BJ (cell line): ENCODE results near the gene CD109. TPM values are rescaled to one million over a fixed set of nuclear protein-coding genes. Genes with fewer than 3 reads are reported as not detected.
A peak's percentile ranks its signal among the peaks of the same experiment; 100 is the strongest.

Experiments used
- CTCF ChIA-PET: fragments of 350-600 bp; formaldehyde crosslinking; extraction: SDS; loops from one replicate; lab custom pipeline; 2021; ENCODE audit warnings: antibody characterized with exemption, inconsistent platforms; lab: Yijun Ruan, JAX
- POLR2A ChIA-PET: fragments of 300-600 bp; sonication (Branson Sonifier 250); formaldehyde crosslinking; extraction: SDS; loops from one replicate; lab custom pipeline; 2021; ENCODE audit warnings: antibody characterized with exemption; lab: Charles Lee
- DNase-seq: peaks from one replicate; pipeline ENCODE4 v3.0.0-alpha.2; 2011; ENCODE audit warnings: low read depth
- H3K27me3 ChIP-seq: 2 replicates; pipeline ENCODE4 v1.6.0; 2011; ENCODE audit warnings: low read length; ENCODE audit not compliant: control insufficient read depth, insufficient read depth
- H3K36me3 ChIP-seq: 2 replicates; pipeline ENCODE4 v1.5.1; 2011; ENCODE audit warnings: low read length; ENCODE audit not compliant: control insufficient read depth, insufficient read depth
- H3K4me3 ChIP-seq: 2 replicates; pipeline ENCODE4 v1.5.1; 2011; ENCODE audit warnings: low read depth, mild to moderate bottlenecking, control low read depth, low read length
- CTCF ChIP-seq: IDR thresholded peaks from 2 replicates; pipeline ENCODE4 v1.5.1; 2011; ENCODE audit warnings: low read depth, mild to moderate bottlenecking, control low read depth, inconsistent platforms, low read length, moderate library complexity; ENCODE audit not compliant: insufficient read depth
- polyA plus RNA-seq: library from polyadenylated mRNA; depleted of rRNA; stranded (reverse); fragments of >200 nt; gene quantifications from 2 replicates; pipeline ENCODE4 v1.2.3, GENCODE V29; 2011

The CD109 gene
- polyA plus RNA-seq, 1 experiment = 14.7 TPM

GRCh38 chr6:73768558-73768957 is 72.6 kb downstream of the CD109 start:
- H3K4me3 ChIP-seq = no peak overlapping the region
- TF ChIP-seq CTCF = no peak
- H3K27me3 ChIP-seq = no peaks in the 10 kb centered on the region
- ChIA-PET CTCF (interaction anchor here (0.9 to 2.0 kb wide), 3 partner anchors 10 to 36 kb away, joined by 3 to 5 read pairs (median 4); no protein-coding TSS in a partner anchor), POLR2A (no interaction called here)
- H3K36me3 ChIP-seq = no peaks in the 10 kb centered on the region; the same call in 1 of the 2 replicates
- DNase-seq = no peak

- POLR2A ChIA-PET = no interaction called here
- Histone ChIP-seq H3K36me3 (no peaks in the 10 kb centered on the region; the same call in 1 of the 2 replicates), H3K27me3 (no peaks in the 10 kb centered on the region), H3K4me3 (no peak overlapping the region)
- CTCF ChIA-PET = interaction anchor here (1.1 kb wide), 1 partner anchor 11 kb away, joined by 3 read pairs; no protein-coding TSS in a partner anchor
- no peak for TF ChIP-seq CTCF
- no peak for DNase-seq
These were observed 74.0 kb downstream of the CD109 start for GRCh38 chr6:73769976-73770375.

GRCh38 chr6:73774311-73774774 is 78.3 kb downstream of the CD109 start:
- Histone ChIP-seq H3K36me3 (no peaks in the 10 kb centered on the region; the same call in 1 of the 2 replicates), H3K4me3 (no peak overlapping the region), H3K27me3 (no peaks in the 10 kb centered on the region)
- ChIA-PET CTCF (interaction anchor here (0.6 to 1.9 kb wide), 5 partner anchors 11 to 59 kb away, joined by 3 to 7 read pairs (median 3); no protein-coding TSS in a partner anchor), POLR2A (no interaction called here)
- DNase-seq = peak; percentile 79
- TF ChIP-seq CTCF = no peak

GRCh38 chr6:73779943-73780342 is 83.9 kb downstream of the CD109 start:
- CTCF ChIA-PET = no interaction called here
- H3K27me3 ChIP-seq = no peaks in the 10 kb centered on the region
- DNase-seq = no peak
- POLR2A ChIA-PET = no interaction called here
- no peak overlapping the region for H3K4me3 ChIP-seq
- no peak for TF ChIP-seq CTCF
- H3K36me3 ChIP-seq = 0 out of 2 replicates have a peak, but pooled peaks cover 1% of the 10 kb centered on the region

- Histone ChIP-seq H3K27me3 (no peaks in the 10 kb centered on the region), H3K4me3 (no peak overlapping the region), H3K36me3 (0 out of 2 replicates have a peak, but pooled peaks cover 1% of the 10 kb centered on the region)
- POLR2A ChIA-PET = no interaction called here
- CTCF ChIA-PET = interaction anchor here (1.4 kb wide), 1 partner anchor 11 kb away, joined by 3 read pairs; no protein-coding TSS in a partner anchor
- no peak for TF ChIP-seq CTCF
- DNase-seq = no peak
These were observed 86.9 kb downstream of the CD109 start for GRCh38 chr6:73782911-73783310.
